ENCODE data around the gene PEAR1.

GRCh38 chr1:156908955-156909354 is 15.4 kb downstream of the PEAR1 start:
- no peak for TF ChIP-seq FOXM1 (IDR thresholded peaks at IDR 0.05; ENCODE audit: borderline replicate concordance)
- TF ChIP-seq TARDBP (IDR thresholded peaks at IDR 0.05) = no peak
- no peak for TF ChIP-seq FOXA1 (IDR thresholded peaks at IDR 0.05)
- no peak for TF ChIP-seq SUZ12 (IDR thresholded peaks at IDR 0.05)
- TF ChIP-seq FOXK2 (IDR thresholded peaks at IDR 0.05) = no peak
- TF ChIP-seq LEF1 (IDR thresholded peaks at IDR 0.05; ENCODE audit: borderline replicate concordance) = no peak
- no peak for TF ChIP-seq ARNT (IDR thresholded peaks at IDR 0.05)
- TF ChIP-seq BHLHE40 (IDR thresholded peaks at IDR 0.05; ENCODE audit: borderline replicate concordance) = no peak
- TF ChIP-seq SP1 (IDR thresholded peaks at IDR 0.05) = no peak
- TF ChIP-seq PKNOX1 (IDR thresholded peaks at IDR 0.05) = no peak
- no peak for TF ChIP-seq ELF4 (IDR thresholded peaks at IDR 0.05)
